H9 (cell line): ENCODE measurements around the gene KIF21B. TPM values are rescaled to one million over a fixed set of nuclear protein-coding genes. Genes with fewer than 3 reads are reported as not detected.

Experiments used
- DNase-seq: peaks from one replicate; pipeline ENCODE4 v3.0.0-alpha.2; 2017
- H2AFZ ChIP-seq: one replicate; pipeline ENCODE4 v1.6.1; 2013; ENCODE audit warnings: mild to moderate bottlenecking, low read length, control low read depth, moderate library complexity
- H2AK5ac ChIP-seq: 2 replicates; pipeline ENCODE4 v1.6.1; 2013; ENCODE audit warnings: low read length, control low read depth, mixed read lengths; ENCODE audit not compliant: insufficient read length
- H2BK120ac ChIP-seq: one replicate; pipeline ENCODE4 v1.6.1; 2013; ENCODE audit warnings: low read depth, mild to moderate bottlenecking, low read length, control low read depth, inconsistent platforms; ENCODE audit not compliant: poor library complexity, severe bottlenecking
- H2BK12ac ChIP-seq: 2 replicates; pipeline ENCODE4 v1.6.1; 2013; ENCODE audit warnings: low read length, control low read depth, mixed read lengths, low read depth; ENCODE audit not compliant: insufficient read length
- H2BK15ac ChIP-seq: 2 replicates; pipeline ENCODE4 v1.6.1; 2013; ENCODE audit warnings: low read depth, low read length, control low read depth
- H2BK20ac ChIP-seq: one replicate; pipeline ENCODE4 v1.6.1; 2013; ENCODE audit warnings: low read depth, mild to moderate bottlenecking, low read length, control low read depth, inconsistent platforms; ENCODE audit not compliant: poor library complexity, severe bottlenecking
- H2BK5ac ChIP-seq: 2 replicates; pipeline ENCODE4 v1.6.1; 2013; ENCODE audit warnings: low read length, control low read depth, mixed read lengths; ENCODE audit not compliant: insufficient read length
- H3K14ac ChIP-seq: 2 replicates; pipeline ENCODE4 v1.6.1; 2013; ENCODE audit warnings: low read length, control low read depth; ENCODE audit not compliant: insufficient read depth
- H3K18ac ChIP-seq: 2 replicates; pipeline ENCODE4 v1.6.1; 2013; ENCODE audit warnings: low read depth, mild to moderate bottlenecking, mixed read lengths, low read length, control low read depth; ENCODE audit not compliant: insufficient read length
- H3K23ac ChIP-seq: 2 replicates; pipeline ENCODE4 v1.6.1; 2013; ENCODE audit warnings: low read length, control low read depth, mixed read lengths, low read depth; ENCODE audit not compliant: insufficient read length
- H3K23me2 ChIP-seq: 2 replicates; pipeline ENCODE4 v1.6.1; 2013; ENCODE audit warnings: low read depth, mild to moderate bottlenecking, mixed read lengths, low read length, control low read depth; ENCODE audit not compliant: insufficient read length, poor library complexity, severe bottlenecking
- H3K27ac ChIP-seq: 2 replicates; pipeline ENCODE4 v1.5.1; 2013; ENCODE audit warnings: low read length, control low read depth, mixed read lengths, low read depth; ENCODE audit not compliant: insufficient read length
- H3K27me3 ChIP-seq: 2 replicates; pipeline ENCODE4 v1.6.1; 2013; ENCODE audit warnings: low read length, control low read depth, inconsistent platforms; ENCODE audit not compliant: insufficient read depth
- H3K4ac ChIP-seq: 2 replicates; pipeline ENCODE4 v1.6.1; 2013; ENCODE audit warnings: low read depth, mild to moderate bottlenecking, control low read depth, inconsistent platforms, low read length, moderate library complexity
- H3K4me1 ChIP-seq: 2 replicates; pipeline ENCODE4 v1.6.1; 2013; ENCODE audit warnings: low read length, control low read depth, inconsistent platforms; ENCODE audit not compliant: insufficient read depth
- H3K4me2 ChIP-seq: 2 replicates; pipeline ENCODE4 v1.6.1; 2013; ENCODE audit warnings: low read length, control low read depth, mixed read lengths; ENCODE audit not compliant: insufficient read length, insufficient read depth
- H3K56ac ChIP-seq: 2 replicates; pipeline ENCODE4 v1.6.1; 2013; ENCODE audit warnings: low read depth, mild to moderate bottlenecking, mixed read lengths, low read length, control low read depth; ENCODE audit not compliant: insufficient read length
- H3K79me1 ChIP-seq: 2 replicates; pipeline ENCODE4 v1.6.1; 2013; ENCODE audit warnings: low read depth, mild to moderate bottlenecking, moderate library complexity, low read length, control low read depth, inconsistent platforms; ENCODE audit not compliant: insufficient read depth, poor library complexity, severe bottlenecking
- H3K79me2 ChIP-seq: 2 replicates; pipeline ENCODE4 v1.6.1; 2013; ENCODE audit warnings: low read length, control low read depth, inconsistent platforms; ENCODE audit not compliant: insufficient read depth
- H3K9ac ChIP-seq: 2 replicates; pipeline ENCODE4 v1.6.1; 2013; ENCODE audit warnings: low read length, control low read depth, mixed read lengths; ENCODE audit not compliant: insufficient read length; ENCODE audit errors: extremely low read depth
- H3K9me3 ChIP-seq: one replicate; pipeline ENCODE4 v1.6.1; 2013; ENCODE audit warnings: low read depth, low read length, inconsistent platforms; ENCODE audit not compliant: control insufficient read depth
- H3T11ph ChIP-seq: one replicate; pipeline ENCODE4 v1.6.1; 2013; ENCODE audit warnings: mild to moderate bottlenecking, low read length, control low read depth, inconsistent platforms
- H4K20me1 ChIP-seq: one replicate; pipeline ENCODE4 v1.6.1; 2013; ENCODE audit not compliant: control insufficient read depth, insufficient read length, insufficient read depth
- H4K5ac ChIP-seq: 2 replicates; pipeline ENCODE4 v1.6.1; 2013; ENCODE audit warnings: low read depth, mild to moderate bottlenecking, mixed read lengths, low read length, control low read depth; ENCODE audit not compliant: insufficient read length
- H4K8ac ChIP-seq: replicated peaks from 2 replicates; pipeline ENCODE4 v1.6.1; 2013; ENCODE audit warnings: low read length, control low read depth, mixed read lengths, low read depth; ENCODE audit not compliant: insufficient read length
- H4K91ac ChIP-seq: 2 replicates; pipeline ENCODE4 v1.6.1; 2013; ENCODE audit warnings: low read depth, mild to moderate bottlenecking, moderate library complexity, mixed read lengths, low read length, control low read depth; ENCODE audit not compliant: insufficient read length
- H3K27ac Mint-ChIP-seq, 3 experiments: 2 replicates in 2 of 3; 3 replicates in 1 of 3; pipeline ENCODE4 v1.8.0; 2020 to 2021; ENCODE audit warnings: mixed read lengths in 3 of 3, mild to moderate bottlenecking in 1 of 3, moderate library complexity in 1 of 3
- H3K27me3 Mint-ChIP-seq: 2 replicates; pipeline ENCODE4 v1.8.0; 2021; ENCODE audit warnings: low read depth, mild to moderate bottlenecking, moderate library complexity, mixed read lengths
- H3K36me3 Mint-ChIP-seq, 3 experiments: 2 replicates in 2 of 3; 3 replicates in 1 of 3; pipeline ENCODE4 v1.8.0; 2020 to 2021; ENCODE audit warnings: low read depth in 3 of 3, mixed read lengths in 3 of 3; ENCODE audit not compliant: insufficient read depth in 1 of 3
- H3K4me1 Mint-ChIP-seq, 2 experiments: 2 replicates each; pipeline ENCODE4 v1.8.0; 2020; ENCODE audit warnings: mixed read lengths in 2 of 2
- H3K4me3 Mint-ChIP-seq, 2 experiments: 2 replicates in 1 of 2; 3 replicates in 1 of 2; pipeline ENCODE4 v1.8.0; 2020 to 2021; ENCODE audit warnings: mild to moderate bottlenecking in 2 of 2, mixed read lengths in 2 of 2, moderate library complexity in 1 of 2
- H3K9me3 Mint-ChIP-seq, 2 experiments: 2 replicates in 1 of 2; 3 replicates in 1 of 2; pipeline ENCODE4 v1.8.0; 2020; ENCODE audit warnings: mild to moderate bottlenecking in 2 of 2, mixed read lengths in 2 of 2, moderate library complexity in 1 of 2
- CTCF ChIP-seq: fragments of 200-600 bp; sonication (generic); conservative IDR thresholded peaks from 3 replicates; pipeline ENCODE4 v1.8.0; 2021; ENCODE audit warnings: antibody characterized with exemption, mild to moderate bottlenecking
- WGBS: extraction: QIAGEN DNeasy Blood & Tissue Kit; methylation state at CpG from one replicate; pipeline ENCODE4 v1.1.7; 2013; ENCODE audit warnings: missing lambda C conversion rate, low lambda C conversion rate, mixed read lengths; ENCODE audit not compliant: insufficient read length; ENCODE audit errors: extremely low coverage; 5-methylcytosine and 5-hydroxymethylcytosine counted together
- total RNA-seq: library from RNA; stranded (reverse); gene quantifications from 2 replicates; pipeline ENCODE4 v1.2.1, GENCODE V29; 2021

Gene KIF21B
- total RNA-seq, 1 experiment from 2014 or later = 7.5 TPM

- H3K4me3 Mint-ChIP-seq = no peak overlapping the region
- Histone ChIP-seq H2BK5ac (no peak overlapping the region), H3K79me2 (no peaks in the 10 kb centered on the region), H4K91ac (no peak overlapping the region), H2BK20ac (no peak overlapping the region), H3K14ac (no peak overlapping the region; the same call in 1 of the 2 replicates), H3T11ph (no peak overlapping the region), H3K27me3 (no peaks in the 10 kb centered on the region), H3K4ac (no peak overlapping the region), H3K9me3 (no peaks in the 10 kb centered on the region), H2AFZ (no peak overlapping the region), H4K20me1 (no peaks in the 10 kb centered on the region), H2BK12ac (no peak overlapping the region), H3K79me1 (no peaks in the 10 kb centered on the region), H3K27ac (no peak overlapping the region), H3K9ac (no peak overlapping the region), H3K56ac (no peak overlapping the region), H3K4me2 (no peak overlapping the region), H2AK5ac (no peak overlapping the region), H4K5ac (no peak overlapping the region), H4K8ac (no peak overlapping the region), H3K23ac (no peak overlapping the region), H3K18ac (no peak overlapping the region), H2BK15ac (no peak overlapping the region), H2BK120ac (no peak overlapping the region), H3K23me2 (no peaks in the 10 kb centered on the region), H3K4me1 (no peaks in the 10 kb centered on the region)
- H3K36me3 Mint-ChIP-seq = peaks cover 12 to 39% (median 13%) of the 10 kb centered on the region in 3 experiments
- peaks cover 1% of the 10 kb centered on the region in 2 experiments; a peak in 4 of 5 replicates for H3K9me3 Mint-ChIP-seq
- WGBS = no CpG with 5 or more reads among the region's 12 CpGs
- H3K27ac Mint-ChIP-seq = no peak overlapping the region
- no peak for TF ChIP-seq CTCF
- no peak for DNase-seq
- H3K27me3 Mint-ChIP-seq = no peaks in the 10 kb centered on the region
- H3K4me1 Mint-ChIP-seq = no peaks in the 10 kb centered on the region
Observed at GRCh38 chr1:200974711-200975110, 48.8 kb downstream of the KIF21B start.
